ENCODE data around the gene FADS6.

- no peak for TF ChIP-seq ZNF354B (CRISPR knock-in tag; IDR thresholded peaks at IDR 0.05)
- no peak for TF ChIP-seq PRPF4 (IDR thresholded peaks at IDR 0.05; ENCODE audit: low read depth, low read length, poor library complexity, severe bottlenecking)
- no peak for TF ChIP-seq SMC3 (IDR thresholded peaks at IDR 0.05; ENCODE audit: low read length)
These were observed 29.5 kb upstream of the FADS6 start, which contains the start of gene USH1G for GRCh38 chr17:74922694-74923537.
